Measurements from ENCODE around the gene MKNK1. TPM values are rescaled to one million over a fixed set of nuclear protein-coding genes. Genes with fewer than 3 reads are reported as not detected.

Gene MKNK1
- total and polyA plus RNA-seq, 2 experiments from 2014 or later, result 15.5 to 16.1 TPM

GRCh38 chr1:46589529-46589928 lies 14.5 kb downstream of the MKNK1 start:
- no peaks in the 10 kb centered on the region for H3K79me2 ChIP-seq (ENCODE audit: insufficient read depth)
- no peaks in the 10 kb centered on the region for H3K9me3 ChIP-seq (ENCODE audit: low read depth)
- no peak overlapping the region for H3K4me2 ChIP-seq (ENCODE audit: unreplicated experiment)
- no peak overlapping the region for H3K9ac ChIP-seq
- no peaks in the 10 kb centered on the region for H3F3A ChIP-seq (ENCODE audit: insufficient read depth)
- H3K9me2 ChIP-seq (ENCODE audit: insufficient read depth), result no peaks in the 10 kb centered on the region
- no peak for TF ChIP-seq EZH2phosphoT487 (IDR thresholded peaks at IDR 0.05; ENCODE audit: insufficient read depth, low read depth)
- no peak for TF ChIP-seq EZH2 (IDR thresholded peaks at IDR 0.05; ENCODE audit: insufficient read depth, poor library complexity, severe bottlenecking)
- peaks cover 12% of the 10 kb centered on the region; the same call in 1 of the 2 replicates for H3K36me3 ChIP-seq (ENCODE audit: low read depth)
- no peaks in the 10 kb centered on the region for H3K27me3 ChIP-seq (replicated peaks; ENCODE audit: insufficient read depth)
- no peak overlapping the region for H2AFZ ChIP-seq
- WGBS, 2 experiments (ENCODE audit: low coverage in 1 of 2, low lambda C conversion rate in 2 of 2, missing lambda C conversion rate in 2 of 2), result 91 to 96% methylated on average over 3 of the region's 3 CpGs
- in situ Hi-C loops (cut with MboI), result no loop called here
- no peaks in the 10 kb centered on the region for H4K20me1 ChIP-seq (ENCODE audit: insufficient read depth)
- H3K4me1 ChIP-seq (ENCODE audit: insufficient read depth), result no peaks in the 10 kb centered on the region
- DNase-seq, result no peak
- H3K27ac ChIP-seq, result no peak overlapping the region
- H3K4me3 ChIP-seq, result no peak overlapping the region

- Histone ChIP-seq H3K79me2 (ENCODE audit: insufficient read depth) (no peaks in the 10 kb centered on the region), H3K9me3 (ENCODE audit: low read depth) (no peaks in the 10 kb centered on the region), H3K9ac (no peak overlapping the region), H3K9me2 (ENCODE audit: insufficient read depth) (no peaks in the 10 kb centered on the region), H3K27ac (no peak overlapping the region), H3K4me2 (ENCODE audit: unreplicated experiment) (no peak overlapping the region), H3K4me1 (ENCODE audit: insufficient read depth) (no peaks in the 10 kb centered on the region), H3K4me3 (no peak overlapping the region), H3F3A (ENCODE audit: insufficient read depth) (no peaks in the 10 kb centered on the region), H4K20me1 (ENCODE audit: insufficient read depth) (no peaks in the 10 kb centered on the region), H3K27me3 (replicated peaks; ENCODE audit: insufficient read depth) (no peaks in the 10 kb centered on the region), H3K36me3 (ENCODE audit: low read depth) (peaks cover 12% of the 10 kb centered on the region; the same call in 1 of the 2 replicates), H2AFZ (no peak overlapping the region)
- in situ Hi-C loops (cut with MboI), result no loop called here
- no peak for DNase-seq
- 88 to 90% methylated on average over 7 of the region's 7 CpGs for WGBS, 2 experiments (ENCODE audit: low coverage in 1 of 2, low lambda C conversion rate in 2 of 2, missing lambda C conversion rate in 2 of 2)
- TF ChIP-seq EZH2 (IDR thresholded peaks at IDR 0.05; ENCODE audit: insufficient read depth, poor library complexity, severe bottlenecking) (no peak), EZH2phosphoT487 (IDR thresholded peaks at IDR 0.05; ENCODE audit: insufficient read depth, low read depth) (no peak)
These were observed 17.0 kb downstream of the MKNK1 start for GRCh38 chr1:46587069-46587468.

GRCh38 chr1:46585312-46585938 lies 18.6 kb downstream of the MKNK1 start:
- Histone ChIP-seq H3K4me3 (no peak overlapping the region), H3K79me2 (ENCODE audit: insufficient read depth) (no peaks in the 10 kb centered on the region), H3K27ac (no peak overlapping the region), H4K20me1 (ENCODE audit: insufficient read depth) (no peaks in the 10 kb centered on the region), H3K4me1 (ENCODE audit: insufficient read depth) (no peaks in the 10 kb centered on the region), H2AFZ (no peak overlapping the region), H3K27me3 (replicated peaks; ENCODE audit: insufficient read depth) (no peaks in the 10 kb centered on the region), H3F3A (ENCODE audit: insufficient read depth) (0 out of 2 replicates have a peak, but pooled peaks cover 6% of the 10 kb centered on the region), H3K36me3 (ENCODE audit: low read depth) (peaks cover 9% of the 10 kb centered on the region; the same call in 1 of the 2 replicates), H3K4me2 (ENCODE audit: unreplicated experiment) (no peak overlapping the region), H3K9me2 (ENCODE audit: insufficient read depth) (no peaks in the 10 kb centered on the region), H3K9me3 (ENCODE audit: low read depth) (no peaks in the 10 kb centered on the region), H3K9ac (no peak overlapping the region)
- TF ChIP-seq EZH2phosphoT487 (IDR thresholded peaks at IDR 0.05; ENCODE audit: insufficient read depth, low read depth), result no peak
- TF ChIP-seq EZH2 (IDR thresholded peaks at IDR 0.05; ENCODE audit: insufficient read depth, poor library complexity, severe bottlenecking), result no peak
- no peak for DNase-seq
- in situ Hi-C loops (cut with MboI), result no loop called here
- WGBS, 2 experiments (ENCODE audit: low coverage in 1 of 2, low lambda C conversion rate in 2 of 2, missing lambda C conversion rate in 2 of 2), result 78 to 86% methylated on average over 12 of the region's 12 CpGs

DNA sequence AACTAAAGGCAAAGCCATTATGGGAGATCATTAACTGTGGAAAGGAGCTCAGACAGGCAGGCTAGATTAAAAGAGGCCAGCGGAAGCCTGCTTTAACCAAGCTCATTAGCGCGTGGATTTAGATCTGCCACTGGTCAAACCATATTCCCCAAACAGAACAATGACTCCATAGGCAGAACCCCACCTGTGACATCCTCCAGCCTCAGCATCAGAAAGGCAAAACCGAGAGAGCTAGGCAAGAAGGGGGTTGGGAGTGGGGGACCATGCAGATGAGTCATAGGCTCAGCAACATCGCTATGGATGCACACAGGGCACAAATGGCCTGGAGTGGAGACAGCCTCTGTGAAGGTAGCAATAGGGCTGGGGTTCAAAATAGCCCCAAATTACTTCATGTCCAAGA lies 20.6 kb downstream of the MKNK1 start:
- WGBS, 2 experiments (ENCODE audit: low coverage in 1 of 2, low lambda C conversion rate in 2 of 2, missing lambda C conversion rate in 2 of 2), result 75 to 77% methylated on average over 5 of the region's 5 CpGs
- DNase-seq, result no peak
- no peak overlapping the region for H2AFZ ChIP-seq
- no peaks in the 10 kb centered on the region for H3K79me2 ChIP-seq (ENCODE audit: insufficient read depth)
- H3K27me3 ChIP-seq (replicated peaks; ENCODE audit: insufficient read depth), result no peaks in the 10 kb centered on the region
- H3K9me2 ChIP-seq (ENCODE audit: insufficient read depth), result no peaks in the 10 kb centered on the region
- no peak overlapping the region for H3K4me3 ChIP-seq
- no peak overlapping the region for H3K4me2 ChIP-seq (ENCODE audit: unreplicated experiment)
- no peak for TF ChIP-seq EZH2phosphoT487 (IDR thresholded peaks at IDR 0.05; ENCODE audit: insufficient read depth, low read depth)
- TF ChIP-seq EZH2 (IDR thresholded peaks at IDR 0.05; ENCODE audit: insufficient read depth, poor library complexity, severe bottlenecking), result no peak
- in situ Hi-C loops (cut with MboI), result no loop called here
- H4K20me1 ChIP-seq (ENCODE audit: insufficient read depth), result no peaks in the 10 kb centered on the region
- H3F3A ChIP-seq (ENCODE audit: insufficient read depth), result 0 out of 2 replicates have a peak, but pooled peaks cover 6% of the 10 kb centered on the region
- no peak overlapping the region for H3K27ac ChIP-seq
- H3K9me3 ChIP-seq (ENCODE audit: low read depth), result no peaks in the 10 kb centered on the region
- peaks cover 7% of the 10 kb centered on the region; the same call in 1 of the 2 replicates for H3K36me3 ChIP-seq (ENCODE audit: low read depth)
- H3K4me1 ChIP-seq (ENCODE audit: insufficient read depth), result no peaks in the 10 kb centered on the region
- H3K9ac ChIP-seq, result no peak overlapping the region
